Measurements from ENCODE around the gene GPC5. TPM values are rescaled to one million over a fixed set of nuclear protein-coding genes. Genes with fewer than 3 reads are reported as not detected.
"Not testable (repeated sequence)": the region's sequence is repeated elsewhere in the genome, so short reads cannot be mapped to it uniquely, and the experiment has no call there.

The GPC5 gene
- total RNA-seq, 2 donors from 2014 or later, result 0.37 to 0.52 TPM

- intact Hi-C loops (cut with DNase I), result no loop called here
- no peak for DNase-seq (ENCODE audit: low spot score)
These were observed 1271.7 kb downstream of the GPC5 start for GRCh38 chr13:92670096-92670495.

- intact Hi-C loops (cut with DNase I), result no loop called here
- no peak for DNase-seq (ENCODE audit: low spot score)
These were observed 1273.4 kb downstream of the GPC5 start for GRCh38 chr13:92671821-92672220.

GRCh38 chr13:92676246-92676645 is 1277.8 kb downstream of the GPC5 start:
- intact Hi-C loops (cut with DNase I), result no loop called here
- DNase-seq (ENCODE audit: low spot score), result no peak

- no peak for DNase-seq (ENCODE audit: low spot score)
- intact Hi-C loops (cut with DNase I), result no loop called here
These were observed 1279.2 kb downstream of the GPC5 start for GRCh38 chr13:92677571-92677970.

GRCh38 chr13:92679602-92680001 is 1281.2 kb downstream of the GPC5 start:
- DNase-seq (ENCODE audit: low spot score), result no peak
- intact Hi-C loops (cut with DNase I), result no loop called here

- DNase-seq (ENCODE audit: low spot score), result no peak
These were observed 1282.8 kb downstream of the GPC5 start for GRCh38 chr13:92681239-92681638.

GRCh38 chr13:92682832-92683517 is 1284.6 kb downstream of the GPC5 start:
- no peak for DNase-seq (ENCODE audit: low spot score)
- intact Hi-C loops (cut with DNase I), result no loop called here

More at GRCh38 chr13:92681239-92681638, 1282.8 kb downstream of the GPC5 start:
- intact Hi-C loops (cut with DNase I), result no loop called here

- DNase-seq (ENCODE audit: low spot score), result no peak
- intact Hi-C loops (cut with DNase I), result no loop called here
These were observed 1295.6 kb downstream of the GPC5 start for GRCh38 chr13:92694047-92694446.

- DNase-seq (ENCODE audit: low spot score); intact Hi-C loops (cut with DNase I): not testable (repeated sequence)
These were observed 1297.4 kb downstream of the GPC5 start for GRCh38 chr13:92695827-92696226.

GRCh38 chr13:92716749-92717148 is 1318.3 kb downstream of the GPC5 start:
- no peak for DNase-seq (ENCODE audit: low spot score)
- intact Hi-C loops (cut with DNase I), result no loop called here

- no peak for DNase-seq (ENCODE audit: low spot score)
- intact Hi-C loops (cut with DNase I), result no loop called here
These were observed 1319.4 kb downstream of the GPC5 start for GRCh38 chr13:92717857-92718256.

GRCh38 chr13:92719868-92720267 is 1321.4 kb downstream of the GPC5 start:
- no peak for DNase-seq (ENCODE audit: low spot score)
- intact Hi-C loops (cut with DNase I), result no loop called here

- intact Hi-C loops (cut with DNase I), result no loop called here
These were observed 1323.2 kb downstream of the GPC5 start for GRCh38 chr13:92721620-92722019.

GRCh38 chr13:92727118-92727517 is 1328.7 kb downstream of the GPC5 start:
- intact Hi-C loops (cut with DNase I), result no loop called here
- DNase-seq (ENCODE audit: low spot score), result no peak

More at GRCh38 chr13:92721620-92722019, 1323.2 kb downstream of the GPC5 start:
- no peak for DNase-seq (ENCODE audit: low spot score)

- DNase-seq (ENCODE audit: low spot score), result no peak
- intact Hi-C loops (cut with DNase I), result no loop called here
These were observed 1335.6 kb downstream of the GPC5 start for GRCh38 chr13:92734068-92734467.

GRCh38 chr13:92734545-92734944 is 1336.1 kb downstream of the GPC5 start:
- intact Hi-C loops (cut with DNase I), result no loop called here
- no peak for DNase-seq (ENCODE audit: low spot score)

GRCh38 chr13:92735909-92736308 is 1337.5 kb downstream of the GPC5 start:
- intact Hi-C loops (cut with DNase I), result no loop called here
- no peak for DNase-seq (ENCODE audit: low spot score)

- intact Hi-C loops (cut with DNase I), result no loop called here
- DNase-seq (ENCODE audit: low spot score), result no peak
These were observed 1340.9 kb downstream of the GPC5 start for GRCh38 chr13:92739306-92739818.

- intact Hi-C loops (cut with DNase I), result no loop called here
- DNase-seq (ENCODE audit: low spot score), result no peak
These were observed 1345.6 kb downstream of the GPC5 start for GRCh38 chr13:92743992-92744391.

- DNase-seq (ENCODE audit: low spot score), result no peak
- intact Hi-C loops (cut with DNase I), result no loop called here
These were observed 1346.8 kb downstream of the GPC5 start for GRCh38 chr13:92745258-92745657.

- intact Hi-C loops (cut with DNase I); DNase-seq (ENCODE audit: low spot score): not testable (repeated sequence)
These were observed 1354.3 kb downstream of the GPC5 start for GRCh38 chr13:92752705-92753104.

All from posterior vena cava (tissue), 2 donors.